Measurements from ENCODE around the gene TRIM14.

DNA sequence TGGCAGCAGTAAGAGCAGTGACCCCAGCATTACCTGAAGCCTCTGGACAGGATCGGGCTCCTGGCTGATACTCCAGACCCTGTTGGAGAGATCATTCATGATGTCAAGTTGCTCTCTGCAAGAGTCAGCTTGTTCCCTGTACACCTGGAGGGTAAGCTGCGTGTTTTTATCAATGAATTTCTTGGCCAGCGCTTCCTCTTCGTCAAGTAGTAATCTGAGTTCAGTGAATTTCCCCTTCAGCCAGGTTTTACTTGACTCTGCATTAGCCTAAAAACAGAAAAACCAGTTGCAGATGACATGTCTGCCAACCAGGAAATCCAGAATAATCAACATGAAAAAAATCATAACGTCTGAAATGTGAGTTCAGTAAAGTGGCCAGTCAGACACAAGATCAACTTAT is 19.1 kb downstream of the TRIM14 start:
- no peak for TF ChIP-seq TAF1 (IDR thresholded peaks at IDR 0.05; ENCODE audit: borderline replicate concordance, insufficient read depth, low read length)
- no peak for TF ChIP-seq POLR2AphosphoS5 (IDR thresholded peaks at IDR 0.05; ENCODE audit: low read depth, low read length)
- no peak for TF ChIP-seq FOXP2 (optimal IDR thresholded peaks at IDR 0.05; ENCODE audit: borderline replicate concordance, extremely low read depth, extremely low read length, insufficient read depth)
